ENCODE data around the gene ROGDI.

Gene ROGDI

DNA sequence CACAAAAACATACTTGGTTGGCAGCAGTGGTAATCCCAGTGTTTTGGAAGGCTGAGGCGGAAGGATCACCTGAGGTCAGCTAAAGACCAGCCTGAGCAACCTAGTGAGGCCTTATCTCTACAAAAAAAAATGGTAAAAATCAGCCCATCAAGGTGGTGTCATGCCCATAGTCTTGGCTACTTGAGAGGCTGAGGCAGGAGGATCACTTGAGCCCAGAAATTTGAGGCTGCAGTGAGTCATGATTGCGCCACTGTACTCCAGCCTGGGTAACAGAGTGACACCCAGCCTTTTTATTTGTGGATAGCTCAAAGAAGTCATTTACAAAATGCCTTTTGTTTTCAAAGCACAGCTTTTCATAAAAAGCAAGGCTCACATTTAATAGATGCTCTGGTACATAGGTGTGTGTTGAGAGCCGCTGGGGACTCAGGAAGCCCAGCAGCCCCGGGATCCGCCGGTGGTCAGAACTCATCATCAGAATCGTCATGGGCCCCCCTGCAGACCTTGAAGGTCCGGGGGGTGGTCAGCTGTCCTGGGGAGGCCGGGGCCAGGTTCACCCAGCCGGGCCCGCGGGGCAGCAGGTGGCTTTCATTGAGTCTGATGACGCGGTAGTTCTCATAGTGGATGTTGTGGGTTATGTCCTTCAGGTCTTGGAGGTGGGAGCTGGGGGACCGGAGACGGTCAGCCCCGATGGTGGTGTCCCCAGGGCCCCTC, 24.9 kb downstream of the ROGDI start:
- POLR2A ChIA-PET: no interaction called here
- DNase-seq (ENCODE audit: extremely low spot score): no peak
- TF ChIP-seq NFRKB (IDR thresholded peaks at IDR 0.05) (no peak), SP1 (IDR thresholded peaks at IDR 0.05) (no peak), BHLHE40 (IDR thresholded peaks at IDR 0.05; ENCODE audit: borderline replicate concordance) (no peak), ARNT (IDR thresholded peaks at IDR 0.05) (no peak)
- TF ChIP-seq, protein P1, sequence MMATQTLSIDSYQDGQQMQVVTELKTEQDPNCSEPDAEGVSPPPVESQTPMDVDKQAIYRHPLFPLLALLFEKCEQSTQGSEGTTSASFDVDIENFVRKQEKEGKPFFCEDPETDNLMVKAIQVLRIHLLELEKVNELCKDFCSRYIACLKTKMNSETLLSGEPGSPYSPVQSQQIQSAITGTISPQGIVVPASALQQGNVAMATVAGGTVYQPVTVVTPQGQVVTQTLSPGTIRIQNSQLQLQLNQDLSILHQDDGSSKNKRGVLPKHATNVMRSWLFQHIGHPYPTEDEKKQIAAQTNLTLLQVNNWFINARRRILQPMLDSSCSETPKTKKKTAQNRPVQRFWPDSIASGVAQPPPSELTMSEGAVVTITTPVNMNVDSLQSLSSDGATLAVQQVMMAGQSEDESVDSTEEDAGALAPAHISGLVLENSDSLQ (IDR thresholded peaks at IDR 0.05): no peak
- CTCF ChIA-PET: interaction anchor here (0.6 kb wide), 1 partner anchor 14 kb away, joined by 7 read pairs; no protein-coding TSS in a partner anchor

DNA sequence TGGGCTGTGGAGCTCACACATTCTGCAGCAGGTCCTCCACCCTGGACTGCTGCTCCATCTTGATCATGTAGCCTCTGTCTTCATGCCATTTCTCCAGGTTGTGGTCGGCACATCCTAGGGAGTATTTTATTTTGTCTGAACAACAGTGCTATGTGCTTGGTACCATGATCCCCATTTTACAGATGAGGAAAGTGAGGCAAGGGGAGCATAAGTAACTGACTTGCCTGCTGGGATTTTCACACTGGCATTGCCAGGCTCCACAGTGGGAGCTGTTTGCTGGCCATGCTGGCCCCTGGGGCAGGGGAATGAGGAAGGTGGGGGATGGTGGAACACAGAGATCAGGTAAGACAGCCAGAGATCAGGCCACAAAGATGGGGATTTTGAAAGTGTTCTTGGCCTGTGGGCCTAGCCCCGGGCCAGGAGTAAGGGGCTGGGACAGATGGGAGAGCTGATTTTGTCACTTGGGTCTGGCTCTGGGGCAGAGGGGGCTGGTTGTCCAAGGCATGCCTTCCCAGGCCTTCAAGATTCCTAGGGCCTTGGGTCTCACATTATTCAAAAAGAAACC, 26.2 kb downstream of the ROGDI start:
- no peak for DNase-seq (ENCODE audit: extremely low spot score)
- ChIA-PET CTCF (no interaction called here), POLR2A (no interaction called here)
- no peak for TF ChIP-seq ARNT (IDR thresholded peaks at IDR 0.05)
- TF ChIP-seq SUZ12 (IDR thresholded peaks at IDR 0.05): no peak
- no peak for TF ChIP-seq FOXA1 (IDR thresholded peaks at IDR 0.05)
- TF ChIP-seq FOXK2 (IDR thresholded peaks at IDR 0.05): no peak
- no peak for TF ChIP-seq L3MBTL2 (conservative IDR thresholded peaks at IDR 0.05)
- TF ChIP-seq FOXM1 (IDR thresholded peaks at IDR 0.05; ENCODE audit: borderline replicate concordance): no peak
- no peak for TF ChIP-seq BHLHE40 (IDR thresholded peaks at IDR 0.05; ENCODE audit: borderline replicate concordance)
- TF ChIP-seq ZNF384 (IDR thresholded peaks at IDR 0.05): no peak
- no peak for TF ChIP-seq LEF1 (IDR thresholded peaks at IDR 0.05; ENCODE audit: borderline replicate concordance)
- no peak for TF ChIP-seq TARDBP (IDR thresholded peaks at IDR 0.05)

DNA sequence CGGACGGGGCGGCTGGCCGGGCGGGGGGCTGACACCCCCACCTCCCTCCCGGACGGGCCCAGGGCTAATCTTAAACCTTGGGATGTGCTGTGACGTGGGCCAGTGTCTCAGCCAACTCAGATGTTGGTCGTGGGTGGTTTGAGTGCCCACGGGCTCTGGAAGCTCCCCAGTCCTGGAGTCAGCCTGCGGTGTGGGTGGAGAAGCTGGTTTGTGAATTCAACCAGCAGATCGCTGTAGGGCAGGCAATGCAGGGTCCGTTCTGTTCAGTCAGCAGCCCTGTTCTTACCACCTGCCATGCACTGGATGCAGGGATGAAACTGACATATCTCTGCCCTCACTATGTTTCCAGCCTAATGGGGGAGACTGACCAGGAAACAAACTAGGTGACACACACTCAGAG, 27.4 kb downstream of the ROGDI start:
- ChIA-PET CTCF (no interaction called here), POLR2A (no interaction called here)
- DNase-seq (ENCODE audit: extremely low spot score): no peak
- no peak for TF ChIP-seq HDGF (IDR thresholded peaks at IDR 0.05; ENCODE audit: borderline replicate concordance)
- no peak for TF ChIP-seq L3MBTL2 (conservative IDR thresholded peaks at IDR 0.05)
- no peak for TF ChIP-seq NFRKB (IDR thresholded peaks at IDR 0.05)
- TF ChIP-seq FOXK2 (IDR thresholded peaks at IDR 0.05): no peak
- TF ChIP-seq FOXA1 (IDR thresholded peaks at IDR 0.05): no peak
- no peak for TF ChIP-seq FOXM1 (IDR thresholded peaks at IDR 0.05; ENCODE audit: borderline replicate concordance)
- TF ChIP-seq SUZ12 (IDR thresholded peaks at IDR 0.05): no peak
- no peak for TF ChIP-seq SP1 (IDR thresholded peaks at IDR 0.05)
- TF ChIP-seq ELF4 (IDR thresholded peaks at IDR 0.05): no peak
- no peak for TF ChIP-seq ZNF384 (IDR thresholded peaks at IDR 0.05)
- no peak for TF ChIP-seq CTBP1 (IDR thresholded peaks at IDR 0.05; ENCODE audit: borderline replicate concordance)

DNA sequence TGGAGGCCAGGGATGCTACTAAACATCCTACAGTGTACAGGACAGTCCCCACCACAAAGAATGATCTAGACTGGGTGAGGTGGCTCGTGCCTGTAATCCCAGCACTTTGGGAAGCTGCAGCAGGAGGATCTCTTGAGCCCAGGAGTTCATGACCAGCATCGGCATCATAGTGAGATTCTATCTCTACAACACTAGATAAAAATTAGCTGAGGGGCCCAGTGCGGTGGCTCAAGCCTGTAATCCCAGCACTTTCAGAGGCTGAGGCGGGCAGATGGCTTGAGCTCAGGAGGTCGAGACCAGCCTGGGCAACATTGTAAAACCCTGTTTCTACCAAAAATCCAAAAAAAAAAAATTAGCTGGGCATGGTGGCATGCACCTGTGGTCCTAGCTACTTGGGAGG, 30.1 kb downstream of the ROGDI start:
- ChIA-PET CTCF (no interaction called here), POLR2A (no interaction called here)
- no peak for DNase-seq (ENCODE audit: extremely low spot score)
- no peak for TF ChIP-seq CTBP1 (IDR thresholded peaks at IDR 0.05; ENCODE audit: borderline replicate concordance)
- TF ChIP-seq SUZ12 (IDR thresholded peaks at IDR 0.05): no peak
- no peak for TF ChIP-seq ELF4 (IDR thresholded peaks at IDR 0.05)
- TF ChIP-seq TARDBP (IDR thresholded peaks at IDR 0.05): no peak
- no peak for TF ChIP-seq L3MBTL2 (conservative IDR thresholded peaks at IDR 0.05)
- no peak for TF ChIP-seq LEF1 (IDR thresholded peaks at IDR 0.05; ENCODE audit: borderline replicate concordance)
- no peak for TF ChIP-seq ARNT (IDR thresholded peaks at IDR 0.05)
- TF ChIP-seq BHLHE40 (IDR thresholded peaks at IDR 0.05; ENCODE audit: borderline replicate concordance): no peak
- TF ChIP-seq ZNF384 (IDR thresholded peaks at IDR 0.05): no peak
- TF ChIP-seq, protein P1 (IDR thresholded peaks at IDR 0.05): no peak
- TF ChIP-seq FOXA1 (IDR thresholded peaks at IDR 0.05): no peak
- TF ChIP-seq FOXK2 (IDR thresholded peaks at IDR 0.05): no peak
- TF ChIP-seq HDGF (IDR thresholded peaks at IDR 0.05; ENCODE audit: borderline replicate concordance): no peak
- no peak for TF ChIP-seq FOXM1 (IDR thresholded peaks at IDR 0.05; ENCODE audit: borderline replicate concordance)
- no peak for TF ChIP-seq NFRKB (IDR thresholded peaks at IDR 0.05)
- TF ChIP-seq SP1 (IDR thresholded peaks at IDR 0.05): no peak

DNA sequence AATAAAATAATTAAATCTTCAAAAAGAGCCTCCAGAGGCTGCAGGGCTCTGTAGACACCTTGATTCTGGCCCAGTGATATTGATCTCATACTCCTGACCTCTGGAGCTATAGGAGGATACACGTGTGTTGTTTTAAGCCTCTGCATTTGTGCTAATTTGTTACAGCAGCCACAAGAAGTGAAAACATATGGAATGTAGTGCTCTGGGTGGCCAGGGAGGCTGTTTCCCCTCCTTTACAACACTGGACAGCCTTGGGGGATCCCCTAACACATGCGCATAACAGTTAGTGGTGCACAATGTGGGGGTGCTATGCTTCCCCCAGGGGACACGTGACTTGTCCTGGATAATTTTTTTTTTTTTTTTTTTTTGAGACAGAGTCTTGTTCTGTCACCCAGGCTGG, 30.8 kb downstream of the ROGDI start:
- no peak for DNase-seq (ENCODE audit: extremely low spot score)
- TF ChIP-seq FOXA1 (IDR thresholded peaks at IDR 0.05): no peak
- no peak for TF ChIP-seq ZNF384 (IDR thresholded peaks at IDR 0.05)
- no peak for TF ChIP-seq BHLHE40 (IDR thresholded peaks at IDR 0.05; ENCODE audit: borderline replicate concordance)
- TF ChIP-seq L3MBTL2 (conservative IDR thresholded peaks at IDR 0.05): no peak
- no peak for TF ChIP-seq SP1 (IDR thresholded peaks at IDR 0.05)
- no peak for TF ChIP-seq NFRKB (IDR thresholded peaks at IDR 0.05)
- TF ChIP-seq SUZ12 (IDR thresholded peaks at IDR 0.05): no peak
- TF ChIP-seq FOXK2 (IDR thresholded peaks at IDR 0.05): no peak
- TF ChIP-seq HDGF (IDR thresholded peaks at IDR 0.05; ENCODE audit: borderline replicate concordance): no peak
- TF ChIP-seq CTBP1 (IDR thresholded peaks at IDR 0.05; ENCODE audit: borderline replicate concordance): no peak
- no peak for TF ChIP-seq FOXM1 (IDR thresholded peaks at IDR 0.05; ENCODE audit: borderline replicate concordance)
- TF ChIP-seq LEF1 (IDR thresholded peaks at IDR 0.05; ENCODE audit: borderline replicate concordance): no peak
- ChIA-PET POLR2A (interaction anchor here (0.6 kb wide), 1 partner anchor 25 kb away, joined by 3 read pairs; no protein-coding TSS in a partner anchor), CTCF (no interaction called here)

DNA sequence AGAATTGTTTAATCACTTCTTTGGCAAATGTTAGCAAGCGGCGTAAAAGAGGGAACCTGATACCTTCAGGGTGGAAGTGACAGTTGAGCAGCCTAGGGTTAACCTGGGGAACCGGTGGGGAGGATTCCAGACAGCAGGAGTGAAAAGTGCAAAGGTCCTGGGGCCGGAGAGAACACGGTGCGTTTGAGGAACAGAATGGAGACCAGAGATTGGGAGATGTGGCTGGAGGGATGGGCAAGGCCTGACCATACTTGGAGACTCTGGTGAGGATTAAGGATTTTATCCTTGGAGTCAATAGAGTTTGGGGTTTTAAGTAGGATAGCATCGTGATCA, 33.2 kb downstream of the ROGDI start:
- ChIA-PET POLR2A (interaction anchor here (1.4 to 3.1 kb wide), 6 partner anchors 17 to 153 kb away, joined by 3 to 19 read pairs (median 4); partner anchors contain the start of genes ANKS3, DNAAF8, NUDT16L1 and ROGDI), CTCF (interaction anchor here (0.7 kb wide), 1 partner anchor 30 kb away, joined by 3 read pairs; no protein-coding TSS in a partner anchor)
- no peak for TF ChIP-seq FOXK2 (IDR thresholded peaks at IDR 0.05)
- no peak for DNase-seq (ENCODE audit: extremely low spot score)
